Measurements from ENCODE around the gene PCDH8. TPM values are rescaled to one million over a fixed set of nuclear protein-coding genes. Genes with fewer than 3 reads are reported as not detected.

The PCDH8 gene
- total and polyA plus RNA-seq, 8 donors = 0.11 to 0.14 TPM; not detected in 6

DNA sequence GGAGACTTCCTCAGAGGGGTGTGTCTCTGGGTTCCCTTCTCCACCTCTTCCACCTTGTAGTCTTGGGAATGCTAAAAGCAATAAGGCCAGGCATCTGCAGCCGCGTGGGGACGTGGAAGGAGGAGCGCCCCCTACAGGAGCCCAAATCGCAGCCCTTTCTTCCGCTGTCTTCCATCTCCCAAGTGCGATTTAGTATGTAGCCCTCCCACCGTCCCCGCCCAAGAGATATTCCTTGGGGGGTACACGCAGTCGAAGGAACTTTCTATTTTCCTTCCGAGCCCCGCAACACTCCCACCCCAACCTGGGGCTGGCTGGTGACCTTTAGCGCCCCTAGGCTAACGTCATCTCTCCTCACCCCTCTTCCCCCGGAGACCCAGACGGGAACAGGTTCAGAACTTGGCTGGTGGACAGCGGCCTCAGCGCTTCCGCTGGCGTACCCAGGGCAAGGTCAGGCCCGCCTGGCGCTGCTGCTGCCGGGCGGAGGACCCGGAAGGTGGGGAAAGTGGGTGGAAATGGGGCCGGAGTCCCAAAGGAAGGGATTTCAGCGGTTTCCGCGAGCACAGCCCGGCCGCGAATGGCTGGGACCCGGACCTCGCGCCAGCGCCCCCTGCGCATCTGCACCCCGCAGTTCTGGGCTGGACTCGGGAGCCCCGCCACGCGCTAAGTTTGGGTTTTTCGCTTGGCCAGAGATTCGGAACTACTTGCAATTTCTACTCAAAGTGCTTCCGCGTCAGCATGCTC lies 2.1 kb upstream of the PCDH8 start:
- peak overlapping the region; percentile 45 to 48 for H3K4me3 ChIP-seq
- H3K27me3 ChIP-seq = peaks cover 55 to 99% of the 10 kb centered on the region in 2 donors
- peaks cover 8 to 35% of the 10 kb centered on the region in 2 donors for H3K4me1 ChIP-seq
- DNase-seq = peak; percentile 61 to 84 (median 74)
- intact Hi-C loops (cut with DNase I) = no loop called here
- H3K9me3 ChIP-seq = no peaks in the 10 kb centered on the region
- peak overlapping the region in 1 of 2 donors; percentile 8 for H3K27ac ChIP-seq
- no peaks in the 10 kb centered on the region for H3K36me3 ChIP-seq
- ATAC-seq = peak; percentile 90
- TF ChIP-seq, protein P1, sequence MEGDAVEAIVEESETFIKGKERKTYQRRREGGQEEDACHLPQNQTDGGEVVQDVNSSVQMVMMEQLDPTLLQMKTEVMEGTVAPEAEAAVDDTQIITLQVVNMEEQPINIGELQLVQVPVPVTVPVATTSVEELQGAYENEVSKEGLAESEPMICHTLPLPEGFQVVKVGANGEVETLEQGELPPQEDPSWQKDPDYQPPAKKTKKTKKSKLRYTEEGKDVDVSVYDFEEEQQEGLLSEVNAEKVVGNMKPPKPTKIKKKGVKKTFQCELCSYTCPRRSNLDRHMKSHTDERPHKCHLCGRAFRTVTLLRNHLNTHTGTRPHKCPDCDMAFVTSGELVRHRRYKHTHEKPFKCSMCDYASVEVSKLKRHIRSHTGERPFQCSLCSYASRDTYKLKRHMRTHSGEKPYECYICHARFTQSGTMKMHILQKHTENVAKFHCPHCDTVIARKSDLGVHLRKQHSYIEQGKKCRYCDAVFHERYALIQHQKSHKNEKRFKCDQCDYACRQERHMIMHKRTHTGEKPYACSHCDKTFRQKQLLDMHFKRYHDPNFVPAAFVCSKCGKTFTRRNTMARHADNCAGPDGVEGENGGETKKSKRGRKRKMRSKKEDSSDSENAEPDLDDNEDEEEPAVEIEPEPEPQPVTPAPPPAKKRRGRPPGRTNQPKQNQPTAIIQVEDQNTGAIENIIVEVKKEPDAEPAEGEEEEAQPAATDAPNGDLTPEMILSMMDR (IDR thresholded peaks at IDR 0.05) = no peak

DNA sequence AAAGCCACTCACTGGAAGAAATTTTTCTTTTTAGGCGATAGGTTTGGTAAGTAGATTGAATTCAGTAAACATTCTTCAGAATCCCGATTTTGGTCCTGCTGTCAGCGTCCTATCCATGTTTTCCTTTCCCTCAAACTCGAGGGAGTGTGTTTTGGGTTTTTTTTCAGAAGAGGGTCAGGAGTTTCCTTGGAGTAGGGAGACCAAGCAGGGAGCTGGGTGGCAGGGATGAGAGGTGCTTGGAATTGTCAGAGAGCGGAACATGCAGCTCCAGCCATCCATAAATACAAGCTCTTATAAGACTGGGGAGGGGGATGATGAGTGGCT lies 1.6 kb upstream of the PCDH8 start:
- TF ChIP-seq, protein P1 (IDR thresholded peaks at IDR 0.05) = no peak
- H3K4me1 ChIP-seq = peaks cover 8 to 37% of the 10 kb centered on the region in 2 donors
- no peak for ATAC-seq
- no peak overlapping the region for H3K4me3 ChIP-seq
- no peaks in the 10 kb centered on the region for H3K9me3 ChIP-seq
- no peak for DNase-seq
- no peak overlapping the region for H3K27ac ChIP-seq
- intact Hi-C loops (cut with DNase I) = no loop called here
- H3K27me3 ChIP-seq = peaks cover 60 to 99% of the 10 kb centered on the region in 2 donors
- no peaks in the 10 kb centered on the region for H3K36me3 ChIP-seq

DNA sequence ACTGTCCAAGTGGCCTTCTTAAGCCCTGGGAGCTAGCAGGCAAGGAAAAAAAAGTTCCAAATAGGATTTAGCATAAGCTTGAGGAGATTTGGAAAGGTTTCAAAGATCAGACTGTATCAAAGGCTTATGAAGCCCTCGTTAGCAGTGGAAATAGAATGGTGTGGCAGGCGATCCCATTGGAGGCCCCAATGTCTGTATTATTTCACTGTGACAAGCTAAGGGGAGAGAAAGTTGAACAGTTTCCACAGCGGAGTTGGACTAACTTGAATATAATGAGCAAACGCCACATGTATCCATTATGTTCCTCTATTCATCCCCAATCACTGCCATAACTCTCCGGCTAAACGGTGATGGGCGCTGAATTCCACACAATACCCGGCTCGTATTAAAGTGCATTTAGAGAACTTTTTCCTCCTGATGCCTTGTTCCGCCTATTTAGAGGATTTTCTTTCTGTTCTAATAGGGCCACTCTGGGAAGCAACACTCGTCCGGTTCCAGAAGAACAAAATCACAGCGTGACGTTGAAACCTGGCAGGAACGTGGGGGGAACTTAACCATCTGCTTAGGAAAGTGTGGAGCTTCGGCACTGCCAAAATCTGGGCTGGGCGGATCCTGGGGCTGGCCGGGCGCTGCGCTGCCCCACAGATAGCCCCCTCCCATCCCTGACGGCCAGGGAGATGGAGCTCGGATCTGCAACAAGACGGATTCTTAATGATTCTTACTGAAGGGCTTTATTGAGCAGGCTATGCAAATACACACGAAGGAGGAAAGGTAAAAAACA lies 1.0 kb upstream of the PCDH8 start:
- no peaks in the 10 kb centered on the region for H3K36me3 ChIP-seq
- TF ChIP-seq, protein P1 (IDR thresholded peaks at IDR 0.05) = no peak
- intact Hi-C loops (cut with DNase I) = no loop called here
- peaks cover 66 to 99% of the 10 kb centered on the region in 2 donors for H3K27me3 ChIP-seq
- H3K9me3 ChIP-seq = no peaks in the 10 kb centered on the region
- ATAC-seq (no peak), DNase-seq (no peak)
- no peak overlapping the region for H3K27ac ChIP-seq
- no peak overlapping the region for H3K4me3 ChIP-seq
- peaks cover 8 to 37% of the 10 kb centered on the region in 2 donors for H3K4me1 ChIP-seq

DNA sequence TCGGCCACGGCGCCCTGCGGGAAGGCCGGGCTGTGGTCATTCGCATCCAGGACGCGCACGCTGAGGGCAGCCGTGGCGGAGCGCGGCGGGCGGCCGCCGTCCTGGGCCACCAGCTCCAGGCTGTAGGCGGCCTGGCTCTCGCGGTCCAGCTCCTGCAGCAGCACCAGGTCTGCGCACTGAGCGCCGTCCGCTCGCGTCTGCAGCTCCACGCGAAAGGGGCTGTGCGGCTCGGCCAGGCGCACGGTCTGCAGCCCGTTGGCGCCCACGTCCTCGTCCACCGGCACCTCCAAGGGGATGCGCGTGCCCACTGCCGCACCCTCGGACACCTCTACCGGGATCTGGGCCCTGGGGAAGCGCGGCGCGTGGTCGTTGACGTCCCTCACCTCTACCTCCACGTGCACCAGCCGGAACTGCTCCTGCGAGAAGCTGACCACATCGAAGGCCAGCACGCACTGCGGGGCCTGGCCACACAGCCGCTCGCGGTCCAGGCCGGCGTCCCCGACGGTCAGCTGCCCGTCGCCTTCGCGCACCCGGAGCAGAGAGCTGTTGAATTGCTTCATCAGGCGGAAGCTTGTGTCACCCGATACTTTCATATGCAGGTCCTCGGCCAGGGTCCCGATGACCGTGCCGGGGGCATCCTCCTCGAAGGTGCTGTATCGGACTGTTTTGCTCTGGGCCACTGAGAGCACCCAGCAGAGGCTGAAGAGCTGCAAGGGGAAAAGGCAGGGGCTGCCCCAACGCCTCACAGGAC lies 583 bp downstream of the PCDH8 start:
- DNase-seq = peak in 1 of 4 donors; percentile 71
- H3K4me1 ChIP-seq = peaks cover 8 to 37% of the 10 kb centered on the region in 2 donors
- no peak for ATAC-seq
- H3K27ac ChIP-seq = no peak overlapping the region
- no peak overlapping the region for H3K4me3 ChIP-seq
- intact Hi-C loops (cut with DNase I) = no loop called here
- H3K36me3 ChIP-seq = no peaks in the 10 kb centered on the region
- H3K27me3 ChIP-seq = peaks cover 82 to 100% of the 10 kb centered on the region in 2 donors
- H3K9me3 ChIP-seq = no peaks in the 10 kb centered on the region
- TF ChIP-seq, protein P1 (IDR thresholded peaks at IDR 0.05) = no peak

DNA sequence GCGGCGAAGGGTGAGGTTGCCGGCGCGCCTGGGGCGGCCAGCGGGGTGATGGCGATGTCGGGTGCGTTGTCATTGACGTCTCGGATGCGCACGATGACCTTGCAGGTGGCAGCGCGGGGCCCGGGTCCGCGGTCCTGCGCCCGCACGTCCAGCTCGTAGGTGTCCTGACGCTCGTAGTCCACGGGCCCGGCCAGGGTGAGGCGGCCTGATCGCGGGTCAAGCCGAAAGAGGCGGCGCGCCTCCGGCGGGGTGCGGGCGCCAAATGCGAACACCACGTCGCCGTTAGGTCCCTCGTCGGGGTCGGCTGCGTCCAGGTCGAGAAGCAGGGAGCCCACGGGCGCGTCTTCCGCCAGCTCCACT lies 1.1 kb downstream of the PCDH8 start:
- Histone ChIP-seq H3K27me3 (peaks cover 86 to 100% of the 10 kb centered on the region in 2 donors), H3K9me3 (no peaks in the 10 kb centered on the region), H3K36me3 (no peaks in the 10 kb centered on the region), H3K27ac (no peak overlapping the region), H3K4me1 (peaks cover 8 to 37% of the 10 kb centered on the region in 2 donors), H3K4me3 (no peak overlapping the region)
- intact Hi-C loops (cut with DNase I) = no loop called here
- ATAC-seq = no peak
- TF ChIP-seq, protein P1 (IDR thresholded peaks at IDR 0.05) = no peak
- DNase-seq = no peak
